Memory B cell (primary cell): ENCODE measurements around the gene KIF5C.

Experiments used
- ATAC-seq: fragments of 150-1000 bp; cut with Tn5 transposase; 2 replicates; pipeline ENCODE4 v1.10.0; 2021; ENCODE audit warnings: low read depth, mild to moderate bottlenecking, moderate library complexity
- DNase-seq, 2 donors: peaks; one replicate each; pipeline ENCODE4 v3.0.0; 2022; ENCODE audit warnings: low spot score in 2 of 2
- H3K27ac Mint-ChIP-seq: one replicate; pipeline ENCODE4 v1.8.0; 2022; ENCODE audit warnings: mild to moderate bottlenecking, moderate library complexity, mixed read lengths
- H3K27me3 Mint-ChIP-seq: one replicate; pipeline ENCODE4 v1.8.0; 2022; ENCODE audit warnings: mixed read lengths
- H3K36me3 Mint-ChIP-seq: one replicate; pipeline ENCODE4 v1.8.0; 2022; ENCODE audit warnings: mild to moderate bottlenecking, mixed read lengths
- H3K4me1 Mint-ChIP-seq: one replicate; pipeline ENCODE4 v1.8.0; 2022; ENCODE audit warnings: mixed read lengths
- H3K4me3 Mint-ChIP-seq: one replicate; pipeline ENCODE4 v1.8.0; 2022; ENCODE audit warnings: mild to moderate bottlenecking, moderate library complexity, mixed read lengths
- H3K9me3 Mint-ChIP-seq: one replicate; pipeline ENCODE4 v1.8.0; 2022; ENCODE audit warnings: mixed read lengths

The KIF5C gene

DNA sequence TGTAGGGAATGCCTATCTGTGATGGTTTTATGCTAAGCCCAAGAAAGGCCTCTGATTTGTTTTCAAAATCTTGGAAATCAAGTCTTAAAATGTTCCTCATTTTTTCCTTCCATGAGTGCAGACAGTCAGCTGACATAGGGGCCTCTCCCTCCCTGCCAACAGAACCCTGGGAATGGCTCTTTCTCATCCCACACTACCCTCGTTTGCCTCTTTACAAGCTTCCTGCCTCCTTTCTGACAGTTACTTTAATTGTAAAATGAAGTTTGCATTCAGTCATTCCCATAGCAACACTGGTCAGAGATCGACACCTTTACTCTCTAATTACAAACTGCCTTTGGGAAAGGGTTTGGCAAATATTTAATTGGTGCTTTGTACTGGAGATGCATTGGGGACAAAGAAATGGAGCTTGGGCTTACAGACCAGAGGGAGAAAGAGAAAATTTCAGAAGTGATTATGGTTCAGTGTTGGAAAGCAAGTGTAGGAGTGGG, 25.4 kb downstream of the KIF5C start:
- peaks cover 4% of the 10 kb centered on the region for H3K36me3 Mint-ChIP-seq
- H3K4me1 Mint-ChIP-seq, result peaks cover 6% of the 10 kb centered on the region
- peaks cover 2% of the 10 kb centered on the region for H3K9me3 Mint-ChIP-seq
- no peak overlapping the region for H3K27ac Mint-ChIP-seq
- peaks cover 7% of the 10 kb centered on the region for H3K27me3 Mint-ChIP-seq
- ATAC-seq (no peak), DNase-seq (no peak)
- no peak overlapping the region for H3K4me3 Mint-ChIP-seq

DNA sequence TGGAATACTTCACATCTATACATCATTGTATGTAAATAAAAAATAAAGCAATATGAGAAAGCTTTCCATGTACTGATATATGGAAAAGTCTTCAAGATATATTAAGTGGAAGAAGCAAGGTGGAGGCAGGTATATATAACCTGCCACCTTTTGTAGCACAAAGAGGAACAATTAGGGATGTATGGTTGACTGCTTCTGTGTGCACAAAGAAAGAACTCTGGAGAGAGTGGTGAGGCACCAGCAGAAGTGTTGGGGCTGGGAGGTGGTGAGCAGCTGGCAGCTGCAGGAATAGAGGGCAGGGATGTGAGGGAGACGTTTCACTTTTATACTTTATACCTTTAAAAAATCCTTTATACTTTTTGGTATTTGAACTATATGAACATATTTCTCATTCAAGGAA, 26.1 kb downstream of the KIF5C start:
- H3K9me3 Mint-ChIP-seq, result peaks cover 3% of the 10 kb centered on the region
- peaks cover 6% of the 10 kb centered on the region for H3K4me1 Mint-ChIP-seq
- H3K27ac Mint-ChIP-seq, result no peak overlapping the region
- peaks cover 9% of the 10 kb centered on the region for H3K36me3 Mint-ChIP-seq
- no peak overlapping the region for H3K4me3 Mint-ChIP-seq
- DNase-seq, result no peak
- peaks cover 10% of the 10 kb centered on the region for H3K27me3 Mint-ChIP-seq
- peak; percentile 70 for ATAC-seq

DNA sequence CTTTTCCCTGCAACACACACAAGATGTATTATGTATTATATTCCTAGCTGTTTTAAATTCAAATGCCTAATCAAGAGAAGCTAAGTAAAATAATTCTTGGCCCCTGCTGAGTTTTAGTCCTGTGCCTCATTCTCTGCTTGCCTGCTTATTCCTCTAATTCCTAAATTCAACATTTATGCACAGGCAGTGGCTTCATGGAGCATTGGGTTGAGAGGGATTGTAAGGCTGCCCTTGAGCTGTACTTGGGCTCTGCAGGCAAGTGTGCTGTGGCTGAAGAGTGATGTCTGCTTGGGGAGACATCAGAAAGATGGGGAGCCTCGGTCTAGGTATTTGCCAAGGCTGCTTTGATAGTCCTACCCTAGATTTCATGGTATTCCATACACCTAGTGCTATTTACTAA, 27.8 kb downstream of the KIF5C start:
- Mint-ChIP-seq H3K36me3 (peaks cover 9% of the 10 kb centered on the region), H3K27ac (no peak overlapping the region), H3K9me3 (peaks cover 3% of the 10 kb centered on the region), H3K4me3 (no peak overlapping the region), H3K27me3 (peaks cover 10% of the 10 kb centered on the region), H3K4me1 (peaks cover 6% of the 10 kb centered on the region)
- ATAC-seq (no peak), DNase-seq (no peak)

DNA sequence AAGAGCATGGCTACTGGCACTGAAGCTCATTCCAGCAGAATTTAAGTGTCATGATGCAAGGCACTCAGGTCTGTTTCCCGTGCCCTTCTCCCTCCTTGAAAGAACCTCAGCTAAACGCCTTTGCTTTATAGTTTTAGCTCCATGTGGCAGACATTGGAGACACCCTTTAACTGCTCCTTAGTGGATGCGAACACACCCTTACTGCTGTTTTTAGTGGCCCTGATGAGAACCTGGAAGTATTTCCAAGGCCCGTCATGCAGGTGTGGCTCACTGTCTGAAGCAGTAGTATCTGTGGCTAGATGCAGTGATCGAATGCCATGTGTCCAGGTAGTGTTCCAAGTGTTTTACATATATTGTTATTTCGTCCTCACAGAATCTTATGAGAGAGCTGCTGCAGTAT, 28.3 kb downstream of the KIF5C start:
- peaks cover 3% of the 10 kb centered on the region for H3K9me3 Mint-ChIP-seq
- peaks cover 9% of the 10 kb centered on the region for H3K36me3 Mint-ChIP-seq
- ATAC-seq, result no peak
- no peak overlapping the region for H3K4me3 Mint-ChIP-seq
- DNase-seq, result no peak
- no peak overlapping the region for H3K27ac Mint-ChIP-seq
- H3K27me3 Mint-ChIP-seq, result peaks cover 10% of the 10 kb centered on the region
- peaks cover 6% of the 10 kb centered on the region for H3K4me1 Mint-ChIP-seq

DNA sequence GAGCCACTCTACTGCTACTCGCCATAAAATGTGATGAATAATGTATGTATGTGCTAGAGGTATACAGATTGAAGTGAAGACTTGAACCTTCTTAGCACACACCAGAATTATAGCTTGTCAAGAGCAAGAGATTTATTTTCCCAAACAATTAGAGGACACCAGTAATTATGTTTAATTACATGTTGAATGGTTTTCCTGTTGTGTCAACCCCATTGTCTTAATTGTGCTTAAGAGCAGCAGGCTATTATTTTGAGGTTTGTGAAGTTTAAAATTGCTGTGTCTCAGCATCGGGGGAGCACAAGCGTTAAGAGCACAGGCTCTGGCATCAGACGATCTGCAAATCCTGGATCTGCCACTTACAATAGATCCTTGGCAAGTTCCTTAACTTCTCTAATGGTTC, 29.0 kb downstream of the KIF5C start:
- H3K4me3 Mint-ChIP-seq, result no peak overlapping the region
- H3K36me3 Mint-ChIP-seq, result peaks cover 9% of the 10 kb centered on the region
- H3K27ac Mint-ChIP-seq, result no peak overlapping the region
- H3K4me1 Mint-ChIP-seq, result peaks cover 6% of the 10 kb centered on the region
- H3K27me3 Mint-ChIP-seq, result peaks cover 10% of the 10 kb centered on the region
- H3K9me3 Mint-ChIP-seq, result peaks cover 3% of the 10 kb centered on the region
- DNase-seq (no peak), ATAC-seq (no peak)

DNA sequence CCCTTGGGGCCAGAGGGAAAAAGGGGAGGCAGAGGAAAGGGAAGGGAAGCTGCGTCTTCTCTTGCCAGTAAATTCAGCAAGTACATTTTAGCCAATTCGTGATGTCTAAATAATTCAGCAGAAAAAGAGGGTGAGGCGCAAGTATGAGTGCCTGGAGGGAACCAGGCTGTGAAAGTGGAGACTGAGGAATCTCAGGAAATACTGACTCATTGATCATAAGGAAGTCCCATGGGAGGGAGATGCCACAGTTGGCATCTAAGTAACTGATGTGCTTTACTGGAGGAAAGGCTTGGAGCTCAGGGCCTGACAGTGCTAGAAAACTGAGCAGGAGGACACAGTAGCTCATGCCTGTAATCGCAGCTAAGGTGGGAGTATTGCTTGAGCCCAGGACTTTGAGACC, 31.1 kb downstream of the KIF5C start:
- Mint-ChIP-seq H3K27me3 (peaks cover 7% of the 10 kb centered on the region), H3K4me3 (no peak overlapping the region), H3K27ac (no peak overlapping the region), H3K9me3 (peaks cover 3% of the 10 kb centered on the region), H3K4me1 (peaks cover 2% of the 10 kb centered on the region), H3K36me3 (peaks cover 9% of the 10 kb centered on the region)
- ATAC-seq, result no peak
- DNase-seq, result no peak

DNA sequence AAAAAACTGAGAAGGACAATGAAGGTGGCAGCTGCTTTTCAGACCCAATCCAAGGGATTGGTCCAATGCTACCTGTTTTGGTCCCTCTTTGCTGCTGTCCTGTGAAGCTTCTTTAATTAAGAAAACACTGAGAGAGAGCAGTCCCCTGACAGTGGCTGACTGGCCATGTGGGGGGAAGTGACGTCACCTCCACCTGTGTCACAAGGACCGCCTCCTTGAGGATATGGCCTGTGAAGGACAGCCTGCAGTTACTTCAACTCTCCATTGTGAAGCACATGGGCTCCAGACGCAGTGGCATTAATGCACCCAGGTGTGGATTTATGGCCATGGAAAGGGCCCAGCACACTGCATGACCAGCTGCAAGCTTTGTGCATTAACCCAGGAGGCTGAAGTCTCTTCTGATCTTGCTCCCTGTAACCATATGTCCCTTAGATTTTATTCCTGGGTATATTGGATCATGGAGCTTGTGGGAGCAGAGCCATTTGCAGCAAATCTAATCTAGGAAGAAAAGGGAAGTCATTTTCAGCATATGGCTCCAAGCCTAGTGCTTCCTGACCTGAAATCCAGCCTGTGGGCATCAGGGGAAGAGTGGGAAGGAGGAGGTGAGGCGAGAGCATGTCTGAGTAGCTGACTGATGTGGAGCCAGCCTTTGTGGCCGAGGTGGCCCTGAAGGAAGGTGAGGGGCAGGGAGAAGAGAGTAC, 32.2 kb downstream of the KIF5C start:
- Mint-ChIP-seq H3K27ac (no peak overlapping the region), H3K4me3 (no peak overlapping the region), H3K36me3 (peaks cover 9% of the 10 kb centered on the region), H3K27me3 (peaks cover 7% of the 10 kb centered on the region), H3K4me1 (no peaks in the 10 kb centered on the region), H3K9me3 (peaks cover 3% of the 10 kb centered on the region)
- DNase-seq (no peak), ATAC-seq (no peak)

DNA sequence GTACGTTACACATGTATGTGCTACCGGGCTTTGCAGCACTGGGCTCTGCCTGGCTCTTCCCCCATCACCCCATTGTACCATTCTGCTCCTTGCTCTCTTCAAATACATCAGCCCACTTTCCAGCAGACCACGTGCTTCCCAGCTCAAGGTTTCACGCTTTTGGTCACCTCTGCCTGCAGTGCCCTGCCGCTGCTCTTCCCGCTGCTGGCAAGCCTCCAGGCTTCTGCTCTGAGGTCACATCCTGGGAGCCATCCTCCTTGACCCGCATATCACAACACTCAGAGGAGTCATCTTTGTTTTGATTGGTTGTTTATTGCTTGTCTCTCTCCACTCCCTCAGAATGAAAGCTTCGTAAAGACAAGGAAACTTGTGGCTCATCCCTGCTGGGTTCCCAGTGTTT, 34.1 kb downstream of the KIF5C start:
- H3K36me3 Mint-ChIP-seq, result peaks cover 9% of the 10 kb centered on the region
- H3K4me1 Mint-ChIP-seq, result no peaks in the 10 kb centered on the region
- ATAC-seq (no peak), DNase-seq (no peak)
- peaks cover 7% of the 10 kb centered on the region for H3K27me3 Mint-ChIP-seq
- peaks cover 3% of the 10 kb centered on the region for H3K9me3 Mint-ChIP-seq
- no peak overlapping the region for H3K27ac Mint-ChIP-seq
- H3K4me3 Mint-ChIP-seq, result no peak overlapping the region

DNA sequence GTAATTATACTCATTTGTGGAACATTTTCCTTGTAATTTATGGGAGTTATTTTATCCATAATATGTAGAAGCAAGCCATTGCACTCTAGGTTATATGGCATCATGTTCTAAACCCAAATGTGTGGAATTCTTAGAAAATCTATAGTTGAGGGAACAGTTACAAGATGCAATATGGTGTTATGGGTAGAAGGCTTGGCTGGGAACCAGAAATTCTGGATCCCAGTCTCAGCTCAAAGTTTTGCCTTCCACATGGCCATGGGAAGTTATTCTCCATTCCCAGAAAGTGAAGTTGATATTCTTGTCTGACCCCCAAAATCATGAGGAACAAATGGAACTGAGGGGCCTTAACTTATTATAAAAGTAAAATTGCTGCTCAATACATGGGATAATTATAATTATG, 38.0 kb downstream of the KIF5C start:
- Mint-ChIP-seq H3K9me3 (no peaks in the 10 kb centered on the region), H3K36me3 (peaks cover 4% of the 10 kb centered on the region), H3K4me1 (no peaks in the 10 kb centered on the region), H3K4me3 (no peak overlapping the region), H3K27ac (no peak overlapping the region), H3K27me3 (peaks cover 1% of the 10 kb centered on the region)
- ATAC-seq, result no peak
- DNase-seq, result no peak

DNA sequence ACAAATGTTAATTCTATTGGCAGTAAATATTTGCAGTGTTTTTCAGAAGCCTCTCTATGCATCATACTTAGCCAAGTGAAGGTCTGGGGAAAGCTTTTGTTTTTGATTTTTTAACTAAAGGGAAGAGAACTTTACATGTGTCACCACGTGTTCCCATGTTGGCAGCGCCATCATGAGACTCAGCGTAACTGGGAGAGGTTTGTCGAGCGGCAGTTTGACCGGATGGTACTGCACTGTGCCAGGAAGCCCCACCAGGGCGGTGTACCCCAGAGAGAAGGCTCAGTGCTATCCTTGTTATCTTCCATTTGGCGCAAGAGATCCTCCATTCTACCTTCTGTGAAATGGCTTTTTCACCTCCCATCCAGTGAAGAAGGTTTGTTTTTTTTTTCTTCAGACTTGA, 38.5 kb downstream of the KIF5C start:
- peaks cover 6% of the 10 kb centered on the region for H3K36me3 Mint-ChIP-seq
- H3K4me1 Mint-ChIP-seq, result no peaks in the 10 kb centered on the region
- H3K27ac Mint-ChIP-seq, result no peak overlapping the region

DNA sequence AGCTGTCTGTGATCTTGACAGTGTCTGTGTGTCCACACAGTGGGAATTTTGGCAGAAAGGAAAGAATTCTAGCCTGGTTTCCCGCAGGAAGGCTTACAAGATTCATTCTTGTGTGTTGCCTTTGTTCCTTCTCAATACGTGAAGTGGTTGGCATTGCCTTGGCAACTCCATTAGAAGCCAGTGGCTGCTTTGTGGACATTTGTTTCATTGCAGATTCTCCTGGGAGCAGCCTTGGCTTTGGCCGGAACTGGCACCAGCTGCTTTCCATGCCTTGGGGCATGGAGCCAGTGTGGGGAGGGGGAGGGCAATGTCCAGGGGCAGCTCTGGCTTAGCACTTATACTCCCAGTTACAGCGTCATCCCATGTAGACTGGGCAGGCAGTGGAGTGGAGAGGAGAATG, 39.4 kb downstream of the KIF5C start:
- no peak for DNase-seq
- no peak for ATAC-seq
- peaks cover 13% of the 10 kb centered on the region for H3K36me3 Mint-ChIP-seq
- H3K4me1 Mint-ChIP-seq, result no peaks in the 10 kb centered on the region
- peaks cover 8% of the 10 kb centered on the region for H3K27me3 Mint-ChIP-seq
- peaks cover 9% of the 10 kb centered on the region for H3K9me3 Mint-ChIP-seq
- H3K27ac Mint-ChIP-seq, result no peak overlapping the region
- no peak overlapping the region for H3K4me3 Mint-ChIP-seq

More for the DNA sequence above, 38.5 kb downstream of the KIF5C start:
- Mint-ChIP-seq H3K9me3 (peaks cover 3% of the 10 kb centered on the region), H3K4me3 (no peak overlapping the region), H3K27me3 (peaks cover 3% of the 10 kb centered on the region)
- DNase-seq (no peak), ATAC-seq (no peak)

DNA sequence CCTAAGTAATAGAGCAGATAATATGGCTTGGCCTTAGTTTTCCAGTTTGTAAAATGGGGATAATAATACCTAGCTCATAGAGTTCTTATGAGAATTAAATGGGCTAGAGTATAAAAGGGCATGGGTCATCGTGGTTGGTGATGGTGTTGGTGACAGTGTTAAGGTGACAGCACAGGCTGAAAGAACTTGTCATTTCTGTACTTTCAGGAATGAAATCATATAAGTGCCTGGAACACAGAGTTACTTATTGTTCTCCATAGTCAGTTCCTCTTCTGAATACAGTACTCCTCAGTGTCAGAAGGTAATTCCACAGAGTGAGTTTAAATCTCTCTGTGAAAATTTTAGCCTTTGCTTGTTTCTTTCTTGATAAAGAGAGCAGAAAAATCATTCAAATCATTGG, 42.4 kb downstream of the KIF5C start:
- Mint-ChIP-seq H3K4me3 (no peak overlapping the region), H3K27me3 (peaks cover 8% of the 10 kb centered on the region), H3K9me3 (peaks cover 9% of the 10 kb centered on the region), H3K36me3 (peaks cover 13% of the 10 kb centered on the region), H3K4me1 (no peaks in the 10 kb centered on the region), H3K27ac (no peak overlapping the region)
- DNase-seq (no peak), ATAC-seq (no peak)

DNA sequence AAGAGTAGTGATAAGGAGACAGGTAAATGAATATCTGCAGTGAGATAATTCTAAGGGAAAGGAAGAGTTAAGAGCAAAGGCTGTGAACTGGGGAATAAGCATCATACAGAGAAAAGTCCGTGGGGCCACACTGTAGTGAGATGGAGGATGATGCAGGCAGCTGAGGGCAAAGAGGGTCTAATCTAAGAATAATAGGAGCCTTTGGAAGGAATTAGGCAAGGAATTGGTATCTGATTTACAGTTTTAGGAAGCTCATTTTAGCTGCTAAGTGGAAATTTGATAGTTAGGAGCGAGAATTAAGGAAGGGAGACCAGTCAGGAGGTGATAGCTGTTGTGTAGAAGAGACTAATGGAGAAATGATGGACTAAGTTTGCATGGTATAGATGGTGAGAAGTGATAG, 43.5 kb downstream of the KIF5C start:
- Mint-ChIP-seq H3K4me3 (no peak overlapping the region), H3K27ac (no peak overlapping the region), H3K27me3 (peaks cover 8% of the 10 kb centered on the region), H3K36me3 (peaks cover 14% of the 10 kb centered on the region), H3K9me3 (peaks cover 9% of the 10 kb centered on the region), H3K4me1 (no peaks in the 10 kb centered on the region)
- DNase-seq (no peak), ATAC-seq (no peak)

DNA sequence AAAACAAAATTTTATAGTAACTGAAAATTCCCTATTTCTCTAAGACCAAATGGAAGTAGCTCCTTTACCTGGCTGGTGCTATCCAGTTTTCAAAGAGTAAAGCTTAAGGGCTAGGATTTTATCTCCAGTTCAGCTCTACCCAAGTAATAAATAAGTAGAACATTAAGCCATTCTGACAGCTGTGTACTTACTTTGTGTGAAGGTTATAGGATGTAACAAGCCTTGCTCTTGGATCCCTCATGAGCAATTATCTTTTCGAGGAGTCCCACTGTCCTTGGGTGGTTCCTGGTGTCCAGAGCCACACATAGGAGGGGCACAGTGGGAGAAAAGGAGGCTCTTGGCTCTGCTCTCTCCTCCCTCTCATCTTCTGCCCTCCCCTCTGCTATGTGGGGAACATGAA, 45.5 kb downstream of the KIF5C start:
- Mint-ChIP-seq H3K27me3 (peaks cover 8% of the 10 kb centered on the region), H3K27ac (no peak overlapping the region), H3K4me3 (no peak overlapping the region), H3K4me1 (peaks cover 4% of the 10 kb centered on the region), H3K36me3 (peaks cover 17% of the 10 kb centered on the region), H3K9me3 (peaks cover 9% of the 10 kb centered on the region)
- DNase-seq (no peak), ATAC-seq (no peak)

DNA sequence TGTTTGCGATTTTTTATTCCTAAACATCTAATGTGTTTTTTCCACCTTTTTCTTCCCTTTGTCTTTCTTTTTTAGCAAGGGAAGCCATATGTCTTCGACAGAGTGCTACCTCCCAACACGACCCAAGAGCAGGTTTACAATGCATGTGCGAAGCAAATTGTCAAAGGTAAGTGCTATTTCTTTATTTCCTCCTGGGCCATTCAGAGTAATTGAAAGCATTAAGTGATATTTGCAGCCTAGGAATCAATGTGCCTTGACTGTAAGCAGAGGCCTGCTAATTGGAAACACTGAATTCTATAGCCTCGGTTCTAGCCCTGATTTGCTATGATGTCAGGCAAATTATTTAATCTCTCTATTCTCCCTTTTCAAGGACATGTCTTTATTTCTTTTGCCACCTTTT, 47.0 kb downstream of the KIF5C start:
- ATAC-seq (no peak), DNase-seq (no peak)
- H3K36me3 Mint-ChIP-seq, result peaks cover 15% of the 10 kb centered on the region
- H3K9me3 Mint-ChIP-seq, result peaks cover 9% of the 10 kb centered on the region
- no peak overlapping the region for H3K27ac Mint-ChIP-seq
- peaks cover 7% of the 10 kb centered on the region for H3K27me3 Mint-ChIP-seq
- no peak overlapping the region for H3K4me3 Mint-ChIP-seq
- peaks cover 13% of the 10 kb centered on the region for H3K4me1 Mint-ChIP-seq
